K562 (cell line): Measurements from ENCODE around the gene HSPA1L. TPM values are rescaled to one million over a fixed set of nuclear protein-coding genes. Genes with fewer than 3 reads are reported as not detected.
A peak's percentile ranks its signal among the peaks of the same experiment; 100 is the strongest.

Source experiments
- AFF4 ChIP-seq: sonication (generic); formaldehyde crosslinking; IDR thresholded peaks from 2 replicates; pipeline ENCODE4 v1.8.0; 2023; ENCODE audit warnings: mild to moderate bottlenecking, missing genetic modification reagents
- ARID2 ChIP-seq: fragments of 450-650 bp; IDR thresholded peaks from 2 replicates; pipeline ENCODE4 v1.6.1; 2017; ENCODE audit warnings: antibody characterized with exemption, mild to moderate bottlenecking
- BACH1 ChIP-seq: fragments of 200-800 bp; sonication (Bioruptor generic); IDR thresholded peaks from 2 replicates; pipeline ENCODE4 v1.6.1; 2016; ENCODE audit warnings: missing genetic modification characterization, missing compliant biosample characterization
- BHLHE40 ChIP-seq: IDR thresholded peaks from 2 replicates; pipeline ENCODE4 v1.6.1; 2011; ENCODE audit warnings: low read length, improper control_type of control experiment
- BRD9 ChIP-seq: fragments of 450-650 bp; IDR thresholded peaks from 2 replicates; pipeline ENCODE4 v1.6.1; 2018; ENCODE audit warnings: low read depth; ENCODE audit not compliant: partially characterized antibody
- C11orf30 ChIP-seq: fragments of 450-650 bp; IDR thresholded peaks from 2 replicates; pipeline ENCODE4 v1.6.1; 2016; ENCODE audit warnings: low read depth, mild to moderate bottlenecking
- FOXJ2 ChIP-seq: fragments of 200-800 bp; sonication (Bioruptor generic); IDR thresholded peaks from 2 replicates; pipeline ENCODE4 v1.6.1; 2016; ENCODE audit warnings: missing genetic modification characterization, missing compliant biosample characterization
- HOXB6 ChIP-seq: fragments of 250-450 bp; sonication (Bioruptor Pico); IDR thresholded peaks from 2 replicates; pipeline ENCODE4 v1.5.1; 2022; ENCODE audit warnings: mild to moderate bottlenecking, borderline replicate concordance
- KDM5B ChIP-seq: fragments of 200-600 bp; sonication (generic); IDR thresholded peaks from 2 replicates; pipeline ENCODE4 v1.6.1; 2012; ENCODE audit warnings: low read depth, mild to moderate bottlenecking, moderate library complexity, low read length, control low read depth, inconsistent platforms; ENCODE audit not compliant: insufficient replicate concordance
- NFE2L1 ChIP-seq: fragments of 450-650 bp; IDR thresholded peaks from 2 replicates; pipeline ENCODE4 v1.6.1; 2016; ENCODE audit warnings: missing genetic modification characterization, low read depth, mild to moderate bottlenecking, missing compliant biosample characterization, moderate library complexity, borderline replicate concordance
- POLR2AphosphoS2 ChIP-seq: IDR thresholded peaks from 2 replicates; pipeline ENCODE4 v1.6.1; 2012; ENCODE audit warnings: low read length, improper control_type of control experiment
- POLR2G ChIP-seq: fragments of 200-400 bp; formaldehyde crosslinking; IDR thresholded peaks from 2 replicates; pipeline ENCODE4 v1.6.1; 2017; ENCODE audit warnings: low read depth, mild to moderate bottlenecking, antibody characterized with exemption, low read length, moderate library complexity
- PTBP1 ChIP-seq: fragments of 200-400 bp; formaldehyde crosslinking; IDR thresholded peaks from 2 replicates; pipeline ENCODE4 v1.6.1; 2017; ENCODE audit warnings: low read depth, low read length
- ZC3H4 ChIP-seq: sonication (generic); formaldehyde crosslinking; IDR thresholded peaks from 2 replicates; pipeline ENCODE4 v1.9.0; 2021; ENCODE audit warnings: missing genetic modification reagents, borderline replicate concordance
- ZNF444 ChIP-seq: fragments of 250-450 bp; sonication (Bioruptor Pico); IDR thresholded peaks from 2 replicates; pipeline ENCODE4 v1.4.0; 2020; ENCODE audit warnings: mild to moderate bottlenecking, moderate library complexity
- ZNF512 ChIP-seq: IDR thresholded peaks from 2 replicates; pipeline ENCODE4 v1.6.1; 2016; ENCODE audit warnings: missing genetic modification characterization, missing compliant biosample characterization
- polyA plus RNA-seq, 8 experiments: library from polyadenylated mRNA; depleted of rRNA in 4 of 8; stranded (reverse) in 5 of 8; unstranded in 3 of 8; fragments of >200 nt; fragmentation: Nextera tagmentation in 2 of 8; fragmentation: Illumina TruSeq in 1 of 8; extraction: Ambion mirVana in 2 of 8; extraction: Trizol in 1 of 8; gene quantifications; 2 replicates each; pipeline versions ENCODE4 v1.2.1 to v1.2.3, GENCODE V29; 2011 to 2014; ENCODE audit warnings: inconsistent platforms in 1 of 8, missing spikeins in 1 of 8
- total RNA-seq, 7 experiments: library from RNA; depleted of rRNA in 6 of 7; stranded (reverse); fragments of >200 nt in 6 of 7; fragmentation: Illumina TruSeq in 2 of 7; extraction: Trizol in 2 of 7; gene quantifications; 2 replicates each; pipeline versions ENCODE4 v1.2.1 to v1.2.3, GENCODE V29; 2011 to 2021; ENCODE audit warnings: low replicate concordance in 1 of 7
- TF ChIP-seq, protein P1 (sequence below): fragments of 250-450 bp; sonication (Bioruptor Pico); IDR thresholded peaks from 2 replicates; pipeline ENCODE4 v1.5.0; 2021
- TF ChIP-seq, protein P2 (sequence below): sonication (generic); formaldehyde crosslinking; IDR thresholded peaks from 2 replicates; pipeline ENCODE4 v1.8.0; 2022; ENCODE audit warnings: mild to moderate bottlenecking, missing genetic modification reagents

The HSPA1L gene
- total and polyA plus RNA-seq, 9 of the 15 experiments (the other 6 are each of a cell fraction or from before 2014, with no cell fraction given): 0.14 to 2.1 (median 1.3) TPM

- TF ChIP-seq HOXB6 (CRISPR knock-in tag) (no peak), AFF4 (peak; percentile 23; the same call in 1 of the 2 replicates), POLR2G (peak; percentile 50; the same call in 1 of the 2 replicates), POLR2AphosphoS2 (0 out of 2 replicates have a peak, but pooled peaks have one; percentile 63), NFE2L1 (tag) (no peak), FOXJ2 (no peak), BACH1 (no peak), PTBP1 (no peak), ZC3H4 (CRISPR knock-in tag) (peak; percentile 64; the same call in 1 of the 2 replicates), C11orf30 (no peak), BRD9 (no peak), BHLHE40 (peak; percentile 87), KDM5B (peak; percentile 73), ZNF512 (peak; percentile 70; the same call in 1 of the 2 replicates), ARID2 (no peak), ZNF444 (CRISPR knock-in tag) (no peak)
- TF ChIP-seq, protein P1, sequence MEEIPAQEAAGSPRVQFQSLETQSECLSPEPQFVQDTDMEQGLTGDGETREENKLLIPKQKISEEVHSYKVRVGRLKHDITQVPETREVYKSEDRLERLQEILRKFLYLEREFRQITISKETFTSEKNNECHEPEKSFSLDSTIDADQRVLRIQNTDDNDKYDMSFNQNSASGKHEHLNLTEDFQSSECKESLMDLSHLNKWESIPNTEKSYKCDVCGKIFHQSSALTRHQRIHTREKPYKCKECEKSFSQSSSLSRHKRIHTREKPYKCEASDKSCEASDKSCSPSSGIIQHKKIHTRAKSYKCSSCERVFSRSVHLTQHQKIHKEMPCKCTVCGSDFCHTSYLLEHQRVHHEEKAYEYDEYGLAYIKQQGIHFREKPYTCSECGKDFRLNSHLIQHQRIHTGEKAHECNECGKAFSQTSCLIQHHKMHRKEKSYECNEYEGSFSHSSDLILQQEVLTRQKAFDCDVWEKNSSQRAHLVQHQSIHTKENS (CRISPR knock-in tag): no peak
- TF ChIP-seq, protein P2, sequence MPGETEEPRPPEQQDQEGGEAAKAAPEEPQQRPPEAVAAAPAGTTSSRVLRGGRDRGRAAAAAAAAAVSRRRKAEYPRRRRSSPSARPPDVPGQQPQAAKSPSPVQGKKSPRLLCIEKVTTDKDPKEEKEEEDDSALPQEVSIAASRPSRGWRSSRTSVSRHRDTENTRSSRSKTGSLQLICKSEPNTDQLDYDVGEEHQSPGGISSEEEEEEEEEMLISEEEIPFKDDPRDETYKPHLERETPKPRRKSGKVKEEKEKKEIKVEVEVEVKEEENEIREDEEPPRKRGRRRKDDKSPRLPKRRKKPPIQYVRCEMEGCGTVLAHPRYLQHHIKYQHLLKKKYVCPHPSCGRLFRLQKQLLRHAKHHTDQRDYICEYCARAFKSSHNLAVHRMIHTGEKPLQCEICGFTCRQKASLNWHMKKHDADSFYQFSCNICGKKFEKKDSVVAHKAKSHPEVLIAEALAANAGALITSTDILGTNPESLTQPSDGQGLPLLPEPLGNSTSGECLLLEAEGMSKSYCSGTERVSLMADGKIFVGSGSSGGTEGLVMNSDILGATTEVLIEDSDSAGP (CRISPR knock-in tag): no peak
These were observed 21.0 kb upstream of the HSPA1L start (continued) for GRCh38 chr6:31836047-31836473.
